Stimulated activated naive B cell treated with anti-CD40 and anti-IgM and Interleukin-4, amounts not matched to agents 10 μg/mL and 1 μg/mL and 100 μg/mL, for 72 hours (primary cell): ENCODE data around the gene FYN.
"Not testable (repeated sequence)": the region's sequence is repeated elsewhere in the genome, so short reads cannot be mapped to it uniquely, and the experiment has no call there.

ENCODE experiments used
- ATAC-seq, 2 donors: fragments of 150-1000 bp; cut with Tn5 transposase; replicated peaks; 2 replicates each; pipeline ENCODE4 v1.10.0; 2021; ENCODE audit warnings: moderate library complexity in 1 of 2
- DNase-seq: peaks from one replicate; pipeline ENCODE4 v3.0.0; 2021
- H3K27ac Mint-ChIP-seq: one replicate; pipeline ENCODE4 v1.8.0; 2022; ENCODE audit warnings: mild to moderate bottlenecking, mixed read lengths
- H3K27me3 Mint-ChIP-seq, 2 donors: one replicate each; pipeline ENCODE4 v1.8.0; 2022; ENCODE audit warnings: mixed read lengths in 2 of 2
- H3K36me3 Mint-ChIP-seq, 2 donors: one replicate each; pipeline ENCODE4 v1.8.0; 2022; ENCODE audit warnings: mixed read lengths in 2 of 2, mild to moderate bottlenecking in 1 of 2
- H3K4me1 Mint-ChIP-seq, 2 donors: one replicate each; pipeline ENCODE4 v1.8.0; 2022; ENCODE audit warnings: mixed read lengths in 2 of 2, mild to moderate bottlenecking in 1 of 2
- H3K4me3 Mint-ChIP-seq, 2 donors: one replicate each; pipeline ENCODE4 v1.8.0; 2022; ENCODE audit warnings: mild to moderate bottlenecking in 2 of 2, mixed read lengths in 2 of 2, moderate library complexity in 1 of 2
- H3K9me3 Mint-ChIP-seq, 2 donors: one replicate each; pipeline ENCODE4 v1.8.0; 2022; ENCODE audit warnings: mixed read lengths in 2 of 2, mild to moderate bottlenecking in 1 of 2

FYN gene

DNA sequence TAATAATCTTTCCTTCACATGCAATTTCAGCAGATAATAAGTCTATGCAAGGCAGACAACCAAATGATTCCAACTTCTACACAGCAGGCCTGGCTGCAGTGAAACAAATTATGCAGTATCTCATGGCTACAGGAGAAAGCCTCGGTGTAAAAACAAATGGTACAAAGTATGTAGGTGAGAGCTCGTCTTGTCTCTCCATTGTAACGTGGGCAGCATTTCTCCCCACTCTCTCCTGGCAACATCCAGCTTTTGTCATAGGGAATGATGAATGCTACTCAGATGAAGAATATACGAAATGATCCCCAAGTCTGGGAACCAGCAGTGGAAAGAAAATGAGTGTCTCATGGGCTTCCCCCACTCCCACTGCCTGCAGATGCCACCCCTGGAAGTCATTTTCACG lies 32.4 kb downstream of the FYN start:
- Mint-ChIP-seq H3K36me3 (peaks cover 21 to 26% of the 10 kb centered on the region in 2 donors), H3K27me3 (no peaks in the 10 kb centered on the region), H3K4me3 (no peak overlapping the region), H3K4me1 (peaks cover 15 to 36% of the 10 kb centered on the region in 2 donors), H3K9me3 (peaks cover 0 to 3% of the 10 kb centered on the region in 2 donors), H3K27ac (no peak overlapping the region)
- no peak for ATAC-seq
- DNase-seq: no peak

DNA sequence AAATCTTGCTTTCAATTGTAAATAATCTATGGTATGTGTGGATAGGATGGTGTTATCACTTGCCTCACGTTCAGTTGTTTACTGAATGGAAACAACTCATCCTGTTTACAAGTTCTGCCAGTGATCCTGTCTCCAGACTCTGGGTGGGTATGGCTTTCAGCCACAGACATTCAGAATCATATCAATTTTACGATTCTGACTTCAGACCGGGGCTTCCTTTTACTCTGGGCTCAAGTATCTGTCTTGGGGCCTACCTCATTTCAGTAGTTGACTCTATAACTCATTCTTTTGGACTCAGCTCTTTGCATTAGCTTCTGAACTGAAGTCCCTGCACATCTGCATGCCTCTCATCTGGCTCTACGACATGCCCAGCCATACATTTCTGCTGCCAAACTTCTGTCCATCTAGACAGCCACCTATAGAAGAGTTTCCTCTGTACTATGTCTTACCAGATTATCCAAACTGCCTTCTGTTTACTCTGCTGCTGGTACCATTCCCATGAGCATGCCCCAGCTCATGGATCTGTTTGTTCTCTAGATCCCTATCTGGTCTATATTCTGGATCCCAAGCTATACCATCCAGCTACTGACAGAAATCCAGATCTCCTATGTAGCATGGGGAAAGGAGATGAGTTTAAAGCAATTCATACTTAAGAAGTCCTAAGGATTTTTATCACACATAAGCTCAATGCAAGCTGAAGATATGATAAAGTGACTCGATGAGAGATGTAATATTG lies 34.3 kb downstream of the FYN start:
- DNase-seq (no peak), ATAC-seq (no peak)
- peaks cover 0 to 3% of the 10 kb centered on the region in 2 donors for H3K9me3 Mint-ChIP-seq
- H3K36me3 Mint-ChIP-seq: peaks cover 36 to 39% of the 10 kb centered on the region in 2 donors
- H3K27ac Mint-ChIP-seq: no peak overlapping the region
- no peaks in the 10 kb centered on the region for H3K27me3 Mint-ChIP-seq
- H3K4me1 Mint-ChIP-seq: peaks cover 26 to 29% of the 10 kb centered on the region in 2 donors
- no peak overlapping the region for H3K4me3 Mint-ChIP-seq

DNA sequence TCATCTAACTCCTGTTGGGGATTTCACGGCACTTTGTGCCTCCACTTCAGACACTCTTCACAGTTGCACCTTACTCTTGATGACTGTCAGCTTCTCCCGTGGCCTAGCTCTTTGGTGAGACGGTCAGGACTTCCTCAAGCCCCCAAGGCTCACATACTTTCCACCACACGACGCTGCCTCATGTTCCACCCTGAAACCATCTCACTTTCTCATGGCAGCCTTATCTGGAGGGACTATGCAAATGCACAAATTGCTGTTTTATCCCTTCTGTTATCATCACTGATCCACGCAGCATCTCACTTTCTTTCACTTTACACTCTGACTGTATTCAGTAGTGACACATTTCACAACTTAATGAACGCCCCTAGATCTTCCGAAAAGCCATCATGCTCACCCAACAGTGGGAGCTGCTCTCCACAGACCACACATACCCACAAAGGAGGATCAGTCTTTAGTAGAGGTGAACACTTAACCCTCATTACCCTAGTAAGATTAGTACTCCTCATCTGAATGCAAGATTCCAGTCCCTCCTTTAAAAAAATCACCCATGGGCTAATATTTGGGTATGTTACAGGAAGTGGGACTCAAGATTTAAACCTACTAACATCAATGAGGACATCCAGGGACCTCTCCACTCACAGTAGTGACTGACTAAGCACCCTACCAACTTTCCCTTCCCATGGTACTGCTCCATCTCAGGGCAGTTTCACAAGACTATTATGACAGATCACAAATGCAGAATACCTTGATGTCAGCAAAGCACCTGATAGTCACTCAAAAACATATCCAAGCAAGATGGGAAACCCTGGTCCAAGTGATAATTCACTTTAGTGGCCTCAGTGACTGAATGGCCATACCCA lies 35.4 kb downstream of the FYN start:
- Mint-ChIP-seq H3K4me1 (peaks cover 35 to 36% of the 10 kb centered on the region in 2 donors), H3K9me3 (peaks cover 0 to 3% of the 10 kb centered on the region in 2 donors), H3K27ac (peak overlapping the region; percentile 68), H3K4me3 (peak overlapping the region; percentile 14 to 22), H3K27me3 (no peaks in the 10 kb centered on the region), H3K36me3 (peaks cover 40 to 41% of the 10 kb centered on the region in 2 donors)
- DNase-seq: peak; percentile 17
- ATAC-seq: peak; percentile 82 to 90

DNA sequence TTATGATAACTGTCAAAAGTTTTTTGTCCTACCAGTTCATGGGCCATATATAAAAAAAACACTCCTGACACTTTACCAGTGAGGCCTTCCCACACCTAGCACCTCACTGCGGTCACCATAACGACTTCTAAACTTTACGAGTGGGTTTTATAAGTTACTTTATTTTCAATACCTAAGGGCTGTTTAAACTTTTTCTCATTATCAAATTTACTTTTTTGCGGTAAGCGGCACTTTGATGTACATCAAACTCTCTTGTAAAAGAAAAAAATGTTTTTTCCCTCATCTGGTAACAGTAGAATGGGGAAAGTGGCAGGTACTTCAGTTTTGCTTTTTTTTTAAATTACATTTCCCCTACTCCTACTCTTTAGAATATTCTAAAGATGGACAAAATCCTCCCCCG lies 36.2 kb downstream of the FYN start:
- ATAC-seq (no peak), DNase-seq (no peak)
- Mint-ChIP-seq H3K9me3 (peaks cover 0 to 3% of the 10 kb centered on the region in 2 donors), H3K36me3 (peaks cover 40 to 41% of the 10 kb centered on the region in 2 donors), H3K27ac (peak overlapping the region; percentile 68), H3K4me1 (peaks cover 35 to 44% of the 10 kb centered on the region in 2 donors), H3K4me3 (no peak overlapping the region), H3K27me3 (no peaks in the 10 kb centered on the region)

DNA sequence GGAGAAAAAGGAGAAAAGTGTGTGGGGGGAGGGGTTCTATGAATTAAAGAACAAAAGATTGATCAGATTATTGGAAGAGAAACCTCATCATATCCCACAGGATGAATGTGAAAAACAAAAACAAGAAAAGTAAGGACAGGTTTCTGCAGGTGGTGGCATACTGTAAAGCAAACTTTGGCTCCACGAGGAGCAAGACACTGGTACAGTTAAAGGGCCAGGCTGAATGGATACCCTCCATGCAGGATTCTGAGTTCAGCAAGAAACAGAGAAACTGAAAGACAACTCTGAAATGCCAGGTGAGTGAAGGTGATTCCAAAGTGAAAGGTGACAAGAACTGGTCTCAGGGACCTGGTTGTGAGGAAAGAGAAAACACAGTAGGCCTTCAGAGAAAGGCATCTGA lies 37.4 kb downstream of the FYN start:
- Mint-ChIP-seq H3K9me3 (peaks cover 0 to 3% of the 10 kb centered on the region in 2 donors), H3K4me1 (peaks cover 36 to 52% of the 10 kb centered on the region in 2 donors), H3K4me3 (no peak overlapping the region), H3K36me3 (peaks cover 35 to 40% of the 10 kb centered on the region in 2 donors), H3K27me3 (no peaks in the 10 kb centered on the region), H3K27ac (no peak overlapping the region)
- no peak for DNase-seq
- no peak for ATAC-seq

DNA sequence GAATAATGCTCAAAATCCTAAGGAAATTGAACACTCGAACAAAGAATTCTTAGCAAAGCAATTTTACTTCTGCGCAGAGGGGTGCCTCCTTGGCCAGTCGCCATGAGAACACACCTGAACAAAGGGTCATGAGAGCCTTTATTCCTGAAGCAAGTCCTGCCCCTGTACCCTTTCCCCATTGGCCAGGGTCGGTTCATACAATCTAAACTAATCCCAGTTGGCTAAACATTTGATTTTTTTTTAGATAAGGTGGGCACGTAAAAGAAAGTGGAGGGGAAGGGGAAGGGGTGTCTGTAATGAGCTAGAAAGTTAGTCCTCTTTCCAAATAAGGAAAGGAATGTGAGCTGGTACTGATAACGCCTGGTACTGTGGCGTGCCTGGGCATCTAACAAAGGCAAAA lies 37.9 kb downstream of the FYN start:
- Mint-ChIP-seq H3K4me1 (peaks cover 39 to 56% of the 10 kb centered on the region in 2 donors), H3K36me3 (peaks cover 39 to 44% of the 10 kb centered on the region in 2 donors)
- DNase-seq, ATAC-seq, H3K27me3 Mint-ChIP-seq, H3K9me3 Mint-ChIP-seq, H3K27ac Mint-ChIP-seq, H3K4me3 Mint-ChIP-seq: not testable (repeated sequence)

DNA sequence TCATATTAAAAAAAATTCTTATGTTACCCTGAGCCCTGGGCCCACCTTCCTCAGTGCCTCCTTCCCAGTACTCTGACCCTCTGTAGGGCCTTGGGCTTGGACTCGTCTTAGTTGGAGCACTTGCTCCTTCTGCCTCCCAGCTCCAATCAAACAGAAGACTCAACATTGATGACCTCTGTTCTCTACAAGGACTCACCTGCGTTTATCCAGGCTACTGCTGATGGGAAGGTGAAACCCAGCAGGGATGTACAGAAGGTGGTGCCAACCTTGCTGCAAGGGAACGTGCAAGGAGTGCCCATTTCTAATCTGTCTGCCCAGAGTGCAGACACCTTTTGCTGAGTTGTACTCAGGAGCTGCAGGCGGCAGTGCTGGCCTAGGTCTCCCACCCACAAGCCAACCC lies 38.9 kb downstream of the FYN start:
- no peak for ATAC-seq
- Mint-ChIP-seq H3K27me3 (no peaks in the 10 kb centered on the region), H3K9me3 (peaks cover 0 to 3% of the 10 kb centered on the region in 2 donors), H3K27ac (no peak overlapping the region), H3K36me3 (peaks cover 44 to 46% of the 10 kb centered on the region in 2 donors), H3K4me3 (no peak overlapping the region), H3K4me1 (peaks cover 41 to 63% of the 10 kb centered on the region in 2 donors)
- DNase-seq: no peak

DNA sequence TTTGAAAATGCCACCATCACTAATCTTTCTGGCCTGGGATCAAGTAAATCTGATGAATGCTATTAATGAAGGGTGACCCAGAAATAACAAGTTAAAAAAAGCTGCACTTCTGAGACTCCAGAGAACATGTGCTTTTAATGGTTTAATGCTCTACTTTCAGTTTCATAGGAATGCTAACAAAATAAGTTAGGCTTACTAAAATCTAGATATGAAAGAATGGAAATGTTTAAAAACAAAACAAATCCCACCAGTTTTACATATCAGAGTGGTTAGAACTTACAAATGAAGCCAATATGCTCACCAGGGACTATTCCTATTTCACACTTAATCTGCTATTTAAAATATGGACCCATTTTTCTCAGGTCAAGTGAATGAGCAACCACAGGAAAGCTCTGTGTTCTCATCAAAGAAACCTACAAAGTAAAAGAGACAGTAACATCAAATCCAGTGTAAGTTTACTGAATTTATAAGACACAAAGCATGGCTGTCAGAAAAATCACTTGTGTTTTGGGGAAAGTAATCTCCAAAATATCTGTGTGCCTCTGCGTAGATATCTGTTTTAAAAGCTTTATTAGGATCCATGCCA lies 40.3 kb downstream of the FYN start:
- Mint-ChIP-seq H3K4me1 (peaks cover 33 to 57% of the 10 kb centered on the region in 2 donors), H3K27ac (no peak overlapping the region), H3K9me3 (peaks cover 0 to 3% of the 10 kb centered on the region in 2 donors), H3K27me3 (no peaks in the 10 kb centered on the region), H3K36me3 (peaks cover 40 to 51% of the 10 kb centered on the region in 2 donors), H3K4me3 (no peak overlapping the region)
- DNase-seq (no peak), ATAC-seq (peak; percentile 37 to 55)

DNA sequence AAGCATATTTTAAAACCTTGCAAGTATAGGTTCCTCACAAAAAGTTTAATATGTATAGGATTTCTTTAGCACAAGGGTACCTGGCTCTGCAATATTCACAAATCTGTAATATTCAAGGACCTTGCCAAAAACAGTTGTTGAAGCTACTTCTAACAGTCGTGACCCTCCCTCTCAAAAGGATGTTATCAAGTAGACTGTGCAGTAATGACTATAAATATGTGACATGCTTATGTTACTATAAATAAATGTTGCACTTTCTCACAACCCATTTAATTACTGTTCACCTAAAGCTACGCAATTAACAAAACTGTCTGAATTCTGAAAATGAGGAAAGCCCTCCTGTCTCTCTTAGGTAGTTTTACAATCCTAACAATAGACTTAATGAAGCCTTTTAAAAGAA lies 41.8 kb downstream of the FYN start:
- Mint-ChIP-seq H3K36me3 (peaks cover 33 to 54% of the 10 kb centered on the region in 2 donors), H3K27ac (peak overlapping the region; percentile 42), H3K9me3 (no peaks in the 10 kb centered on the region), H3K4me1 (peaks cover 31 to 53% of the 10 kb centered on the region in 2 donors), H3K27me3 (no peaks in the 10 kb centered on the region), H3K4me3 (no peak overlapping the region)
- DNase-seq: no peak
- no peak for ATAC-seq

DNA sequence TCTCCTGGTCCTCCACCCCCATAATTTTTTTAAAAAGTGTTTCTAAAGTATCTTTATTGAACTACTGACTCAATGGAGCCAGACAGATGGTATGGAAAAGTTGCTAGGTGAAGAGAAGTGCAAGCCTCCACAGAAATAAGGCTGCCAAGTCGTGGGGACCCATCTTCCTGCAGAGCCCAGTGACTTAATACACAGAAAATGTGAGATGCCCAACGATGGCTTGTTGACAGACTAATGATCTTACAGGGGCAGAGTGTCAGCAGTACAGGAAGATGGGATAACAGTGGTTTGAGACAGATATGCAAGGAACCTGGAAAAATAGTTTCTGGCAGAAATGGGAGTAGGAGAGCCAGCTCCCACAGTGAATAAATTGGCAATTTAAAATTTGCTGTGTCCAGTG lies 43.3 kb downstream of the FYN start:
- DNase-seq: no peak
- no peaks in the 10 kb centered on the region for H3K9me3 Mint-ChIP-seq
- H3K4me1 Mint-ChIP-seq: peaks cover 32 to 65% of the 10 kb centered on the region in 2 donors
- no peak overlapping the region for H3K4me3 Mint-ChIP-seq
- no peaks in the 10 kb centered on the region for H3K27me3 Mint-ChIP-seq
- H3K27ac Mint-ChIP-seq: no peak overlapping the region
- peaks cover 25 to 49% of the 10 kb centered on the region in 2 donors for H3K36me3 Mint-ChIP-seq
- ATAC-seq: no peak

DNA sequence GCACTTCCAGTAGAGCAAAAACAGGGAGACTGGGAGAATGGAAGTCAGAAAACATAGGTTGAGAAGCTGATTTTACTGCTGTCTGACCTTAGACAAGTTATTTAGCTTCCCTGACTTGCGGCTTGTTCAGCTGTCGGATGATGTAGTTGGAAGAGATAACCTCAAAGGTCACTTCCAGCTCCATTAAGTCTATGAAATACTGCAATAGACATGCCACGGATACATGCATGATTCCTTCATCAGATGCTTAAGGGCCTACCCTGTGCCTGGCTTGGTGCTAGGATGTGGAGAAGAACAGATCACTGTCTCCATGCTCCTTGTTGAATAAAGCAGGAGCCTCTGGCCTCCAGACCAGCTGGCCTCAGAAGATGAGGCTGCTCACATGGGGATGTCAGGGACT lies 43.7 kb downstream of the FYN start:
- Mint-ChIP-seq H3K4me3 (no peak overlapping the region), H3K36me3 (peaks cover 23 to 46% of the 10 kb centered on the region in 2 donors), H3K4me1 (peaks cover 31 to 65% of the 10 kb centered on the region in 2 donors), H3K27ac (no peak overlapping the region), H3K27me3 (no peaks in the 10 kb centered on the region), H3K9me3 (no peaks in the 10 kb centered on the region)
- ATAC-seq (no peak), DNase-seq (no peak)

DNA sequence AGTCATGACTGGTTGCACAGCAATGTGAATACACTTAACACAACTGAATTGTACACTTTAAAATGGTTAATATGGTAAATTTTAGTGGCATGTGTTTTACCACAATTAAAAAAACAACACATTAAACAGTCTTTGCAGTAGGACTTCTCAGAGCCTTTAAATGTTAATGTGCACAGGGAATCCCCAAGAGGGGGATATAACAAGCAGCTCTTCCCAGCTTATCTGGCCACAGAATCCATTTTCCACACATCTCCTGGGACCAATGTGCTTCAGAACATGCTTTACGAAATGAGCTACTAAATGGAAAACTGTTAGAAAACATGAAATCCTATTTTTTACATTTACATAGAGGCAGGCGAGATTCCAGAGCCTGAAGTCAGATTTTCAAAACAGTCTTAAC lies 44.4 kb downstream of the FYN start:
- Mint-ChIP-seq H3K4me3 (no peak overlapping the region), H3K27ac (no peak overlapping the region), H3K4me1 (peaks cover 34 to 65% of the 10 kb centered on the region in 2 donors), H3K27me3 (no peaks in the 10 kb centered on the region), H3K9me3 (no peaks in the 10 kb centered on the region), H3K36me3 (peaks cover 16 to 39% of the 10 kb centered on the region in 2 donors)
- DNase-seq: no peak
- no peak for ATAC-seq

DNA sequence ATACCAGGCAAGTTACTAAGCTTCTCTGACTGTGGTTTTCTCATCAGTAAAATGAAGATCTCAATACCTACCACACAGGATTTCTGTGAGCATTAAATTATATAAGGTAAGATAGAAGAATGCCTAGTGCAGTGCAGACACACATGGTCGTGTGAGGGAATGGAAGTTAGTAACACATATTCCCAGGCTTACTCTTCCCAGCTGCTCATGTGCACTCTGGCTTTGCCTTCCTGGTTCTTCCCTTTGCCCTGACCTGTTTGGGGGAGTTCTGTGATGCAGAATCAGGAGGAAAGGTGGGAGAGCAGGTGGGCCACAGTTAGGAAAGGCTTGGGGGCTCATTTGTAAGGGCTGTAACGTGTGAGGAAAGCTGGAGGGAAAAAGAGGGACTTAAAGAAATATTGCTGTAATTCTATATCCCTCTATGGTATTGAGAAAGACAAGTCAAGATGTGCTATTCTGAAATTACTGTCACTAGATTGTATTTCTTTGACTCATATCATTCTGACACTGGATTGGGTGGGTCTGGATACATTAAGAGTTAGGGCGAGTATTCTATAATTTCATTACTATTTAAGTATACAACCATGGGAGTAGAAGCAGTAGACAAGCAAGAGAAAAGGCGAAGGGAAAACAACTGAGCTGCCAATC lies 47.7 kb downstream of the FYN start:
- Mint-ChIP-seq H3K4me3 (no peak overlapping the region), H3K27me3 (no peaks in the 10 kb centered on the region), H3K9me3 (no peaks in the 10 kb centered on the region), H3K27ac (peak overlapping the region; percentile 66), H3K4me1 (peaks cover 39 to 53% of the 10 kb centered on the region in 2 donors), H3K36me3 (peaks cover 16 to 37% of the 10 kb centered on the region in 2 donors)
- no peak for ATAC-seq
- no peak for DNase-seq
